Esophagus muscularis mucosa (tissue), 4 donors: Measurements from ENCODE around the gene IQCE.

Source experiments
- EP300 ChIP-seq: sonication (generic); formaldehyde crosslinking; IDR thresholded peaks from one replicate; pipeline ENCODE4 v1.6.1; 2017; ENCODE audit warnings: antibody characterized with exemption
- POLR2A ChIP-seq: fragments of 450-650 bp; IDR thresholded peaks from one replicate; pipeline ENCODE4 v1.6.1; 2017; ENCODE audit warnings: antibody characterized with exemption, moderate library complexity, mild to moderate bottlenecking, low read depth
- TF ChIP-seq, protein P1 (sequence below), 3 experiments: fragments of 200-600 bp in 2 of 3; fragments of 450-650 bp in 1 of 3; sonication (generic) in 2 of 3; IDR thresholded peaks; one replicate each; pipeline ENCODE4 v1.5.1; 2017 to 2019; ENCODE audit warnings: antibody characterized with exemption in 3 of 3, mild to moderate bottlenecking in 2 of 3, moderate library complexity in 1 of 3

DNA sequence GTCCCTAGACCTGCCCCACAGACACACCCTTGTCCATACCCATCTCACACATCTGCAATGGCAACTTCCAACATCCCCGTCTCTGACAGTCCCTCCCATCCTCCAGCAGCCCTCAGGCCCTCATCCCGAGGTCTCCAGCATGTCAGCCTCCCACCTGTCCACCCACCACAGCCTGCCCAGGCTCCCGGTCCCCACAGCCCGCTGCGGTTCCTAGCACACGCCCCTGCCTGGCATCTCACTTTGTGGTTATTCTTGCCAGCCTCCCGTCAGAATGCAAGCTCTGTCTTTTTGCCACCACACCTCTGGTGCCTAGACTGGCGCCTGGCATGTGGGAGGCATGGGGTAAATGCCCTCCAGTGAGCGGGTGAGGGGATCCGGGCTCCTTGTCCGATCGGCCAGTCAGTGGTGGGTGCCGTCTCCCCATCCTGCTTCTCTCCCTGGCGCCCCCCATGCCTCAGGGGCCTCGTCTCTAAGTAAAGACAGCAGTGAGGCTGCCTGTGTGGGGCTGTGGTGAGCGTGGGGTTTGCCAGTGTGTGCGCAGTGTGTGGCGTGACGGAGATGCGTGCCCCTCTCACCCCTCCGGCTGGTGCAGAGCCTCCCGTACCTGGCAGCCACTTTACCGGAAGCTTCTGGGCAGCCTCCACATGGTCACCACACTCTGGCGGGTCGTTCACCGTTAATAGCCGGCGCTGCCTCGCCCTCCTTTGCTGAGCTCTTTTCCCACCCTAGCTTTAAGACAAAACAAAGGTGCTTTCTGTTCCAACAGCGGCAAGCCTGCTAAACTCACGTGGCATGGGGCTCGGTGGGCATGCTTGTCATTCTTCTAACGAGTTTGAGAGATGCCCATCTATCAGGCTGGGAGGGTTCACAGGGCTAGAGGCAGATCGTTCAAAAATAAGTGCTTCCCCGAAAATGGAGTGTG, 44.5 kb downstream of the IQCE start:
- TF ChIP-seq, protein P1, sequence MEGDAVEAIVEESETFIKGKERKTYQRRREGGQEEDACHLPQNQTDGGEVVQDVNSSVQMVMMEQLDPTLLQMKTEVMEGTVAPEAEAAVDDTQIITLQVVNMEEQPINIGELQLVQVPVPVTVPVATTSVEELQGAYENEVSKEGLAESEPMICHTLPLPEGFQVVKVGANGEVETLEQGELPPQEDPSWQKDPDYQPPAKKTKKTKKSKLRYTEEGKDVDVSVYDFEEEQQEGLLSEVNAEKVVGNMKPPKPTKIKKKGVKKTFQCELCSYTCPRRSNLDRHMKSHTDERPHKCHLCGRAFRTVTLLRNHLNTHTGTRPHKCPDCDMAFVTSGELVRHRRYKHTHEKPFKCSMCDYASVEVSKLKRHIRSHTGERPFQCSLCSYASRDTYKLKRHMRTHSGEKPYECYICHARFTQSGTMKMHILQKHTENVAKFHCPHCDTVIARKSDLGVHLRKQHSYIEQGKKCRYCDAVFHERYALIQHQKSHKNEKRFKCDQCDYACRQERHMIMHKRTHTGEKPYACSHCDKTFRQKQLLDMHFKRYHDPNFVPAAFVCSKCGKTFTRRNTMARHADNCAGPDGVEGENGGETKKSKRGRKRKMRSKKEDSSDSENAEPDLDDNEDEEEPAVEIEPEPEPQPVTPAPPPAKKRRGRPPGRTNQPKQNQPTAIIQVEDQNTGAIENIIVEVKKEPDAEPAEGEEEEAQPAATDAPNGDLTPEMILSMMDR (IDR thresholded peaks at IDR 0.05), result no peak
- no peak for TF ChIP-seq POLR2A
- TF ChIP-seq EP300, result no peak
